B cell (primary cell): ENCODE data around the gene ZSWIM6.

Experiments
- CTCF ChIP-seq: fragments of 200-600 bp; IDR thresholded peaks from one replicate; pipeline ENCODE4 v1.8.0; 2022; ENCODE audit warnings: antibody characterized with exemption, mild to moderate bottlenecking
- EZH2 ChIP-seq: IDR thresholded peaks from 2 replicates; pipeline ENCODE4 v1.6.1; 2012; ENCODE audit warnings: borderline replicate concordance, low read depth, mild to moderate bottlenecking, moderate library complexity, low read length; ENCODE audit not compliant: insufficient read depth, poor library complexity, severe bottlenecking

- TF ChIP-seq CTCF (no peak), EZH2 (no peak)
These were observed 123.3 kb downstream of the ZSWIM6 start for GRCh38 chr5:61455179-61456006.
